Stimulated activated CD4-positive, alpha-beta T cell treated with anti-CD3 and anti-CD28 coated beads, Interleukin-4, amount 100 ng/mL, for 4 hours (primary cell): ENCODE measurements around the gene C17orf114.

Experiments
- DNase-seq, 2 experiments: peaks; one replicate each; pipeline ENCODE4 v3.0.0-alpha.2; 2020

The C17orf114 gene

GRCh38 chr17:4785311-4786105, 16.6 kb downstream of the C17orf114 start:
- no peak for DNase-seq

GRCh38 chr17:4782652-4783051, 19.5 kb downstream of the C17orf114 start:
- no peak for DNase-seq

GRCh38 chr17:4780325-4780955, 21.7 kb downstream of the C17orf114 start:
- DNase-seq: no peak

- no peak for DNase-seq
Measured at GRCh38 chr17:4777969-4778760, 24.0 kb downstream of the C17orf114 start.

GRCh38 chr17:4772235-4772613, 29.9 kb downstream of the C17orf114 start:
- no peak for DNase-seq

- DNase-seq: no peak
Measured at GRCh38 chr17:4771519-4772234, 30.5 kb downstream of the C17orf114 start, which contains the start of gene TM4SF5. Gene TM4SF5 (plus strand): TSS chr17:4771886. CDS start chr17:4771923, 37 bp downstream.

- DNase-seq: no peak
Measured at GRCh38 chr17:4769628-4770027, 32.5 kb downstream of the C17orf114 start.

- DNase-seq: no peak
Measured at GRCh38 chr17:4768298-4768697, 33.8 kb downstream of the C17orf114 start.

GRCh38 chr17:4766723-4767122, 35.4 kb downstream of the C17orf114 start:
- no peak for DNase-seq

GRCh38 chr17:4766201-4766600, 35.9 kb downstream of the C17orf114 start:
- no peak for DNase-seq

GRCh38 chr17:4764595-4764994, 37.5 kb downstream of the C17orf114 start:
- DNase-seq: no peak

- DNase-seq: no peak
Measured at GRCh38 chr17:4759776-4760236, 42.3 kb downstream of the C17orf114 start.

- DNase-seq: no peak
Measured at GRCh38 chr17:4753392-4753791, 48.7 kb downstream of the C17orf114 start.

- no peak for DNase-seq
Measured at GRCh38 chr17:4751932-4752331, 50.2 kb downstream of the C17orf114 start.
